ENCODE results near the gene GDF2.

GRCh38 chr10:47348138-47348651, 25.9 kb downstream of the GDF2 start, which contains the start of gene RBP3:
- TF ChIP-seq CTCF (IDR thresholded peaks at IDR 0.05; ENCODE audit: insufficient read depth, low read length): no peak
- TF ChIP-seq POLR2AphosphoS5 (IDR thresholded peaks at IDR 0.05; ENCODE audit: low read depth): no peak
